WTC11 (cell line): ENCODE results near the gene C10orf71.

Experiments
- ATF2 ChIP-seq: sonication (generic); formaldehyde crosslinking; IDR thresholded peaks from 2 replicates; pipeline ENCODE4 v1.8.1; 2022; ENCODE audit warnings: low read depth, missing genetic modification reagents, borderline replicate concordance
- ATF3 ChIP-seq: sonication (generic); formaldehyde crosslinking; conservative IDR thresholded peaks from 2 replicates; pipeline ENCODE4 v1.8.1; 2022; ENCODE audit warnings: mild to moderate bottlenecking, missing genetic modification reagents
- CTCF ChIP-seq: fragments of 200-600 bp; IDR thresholded peaks from 2 replicates; pipeline ENCODE4 v1.8.0; 2022; ENCODE audit warnings: antibody characterized with exemption
- ESRRA ChIP-seq: sonication (generic); formaldehyde crosslinking; IDR thresholded peaks from 2 replicates; pipeline ENCODE4 v1.8.1; 2022; ENCODE audit warnings: mild to moderate bottlenecking, missing genetic modification reagents, borderline replicate concordance
- HMGA2 ChIP-seq: fragments of 250-450 bp; sonication (Bioruptor Pico); IDR thresholded peaks from 2 replicates; pipeline ENCODE4 v1.4.0; 2021; ENCODE audit warnings: mild to moderate bottlenecking, moderate library complexity
- HMGXB4 ChIP-seq: sonication (generic); formaldehyde crosslinking; IDR thresholded peaks from 2 replicates; pipeline ENCODE4 v1.8.1; 2023; ENCODE audit warnings: mild to moderate bottlenecking, moderate library complexity, missing genetic modification reagents
- MXD4 ChIP-seq: fragments of 250-450 bp; sonication (Bioruptor Pico); IDR thresholded peaks from 2 replicates; pipeline ENCODE4 v1.8.0; 2021; ENCODE audit warnings: mild to moderate bottlenecking, moderate library complexity, borderline replicate concordance
- NFYB ChIP-seq: sonication (generic); formaldehyde crosslinking; conservative IDR thresholded peaks from 2 replicates; pipeline ENCODE4 v1.8.0; 2022; ENCODE audit warnings: low read depth, missing genetic modification reagents
- SMAD3 ChIP-seq: sonication (generic); formaldehyde crosslinking; IDR thresholded peaks from 2 replicates; pipeline ENCODE4 v1.8.0; 2022; ENCODE audit warnings: missing genetic modification reagents, mild to moderate bottlenecking, borderline replicate concordance
- TCF7 ChIP-seq: sonication (generic); formaldehyde crosslinking; IDR thresholded peaks from 2 replicates; pipeline ENCODE4 v1.8.0; 2022; ENCODE audit warnings: mild to moderate bottlenecking, low read depth, missing genetic modification reagents, moderate library complexity
- USF2 ChIP-seq: sonication (generic); formaldehyde crosslinking; IDR thresholded peaks from 2 replicates; pipeline ENCODE4 v1.8.1; 2023; ENCODE audit warnings: mild to moderate bottlenecking, missing genetic modification reagents, moderate library complexity
- ZNF281 ChIP-seq: sonication (generic); formaldehyde crosslinking; IDR thresholded peaks from 2 replicates; pipeline ENCODE4 v1.8.0; 2023; ENCODE audit warnings: mild to moderate bottlenecking, missing genetic modification reagents
- ZSCAN18 ChIP-seq: fragments of 250-450 bp; sonication (Bioruptor Pico); IDR thresholded peaks from 2 replicates; pipeline ENCODE4 v2.1.2; 2022; ENCODE audit warnings: mild to moderate bottlenecking, moderate library complexity

GRCh38 chr10:49283491-49283890 is 15.5 kb upstream of the C10orf71 start:
- TF ChIP-seq ATF2 (no peak), CTCF (no peak), MXD4 (CRISPR knock-in tag) (no peak), ESRRA (no peak), USF2 (CRISPR knock-in tag) (no peak), ATF3 (CRISPR knock-in tag) (no peak), TCF7 (CRISPR knock-in tag) (no peak), HMGXB4 (CRISPR knock-in tag) (no peak), NFYB (no peak), ZNF281 (CRISPR knock-in tag) (no peak), SMAD3 (CRISPR knock-in tag) (no peak), ZSCAN18 (CRISPR knock-in tag) (no peak), HMGA2 (CRISPR knock-in tag) (no peak)
